ENCODE data around the gene WDR33. TPM values are rescaled to one million over a fixed set of nuclear protein-coding genes. Genes with fewer than 3 reads are reported as not detected.
A peak's percentile ranks its signal among the peaks of the same experiment; 100 is the strongest.

Gene WDR33
- total and polyA plus RNA-seq, 10 of the 15 experiments (the other 5 are each of a cell fraction or from before 2014, with no cell fraction given), result 29.2 to 73.8 (median 45.6) TPM

- TF ChIP-seq ATF2 (IDR thresholded peaks at IDR 0.05; ENCODE audit: low read length) (no peak), HDAC2 (IDR thresholded peaks at IDR 0.05) (no peak), SIN3A (IDR thresholded peaks at IDR 0.05; ENCODE audit: low read depth, low read length) (peak; percentile 66), RB1 (IDR thresholded peaks at IDR 0.05; ENCODE audit: borderline replicate concordance) (peak; percentile 96; the same call in 1 of the 2 replicates), SPI1 (IDR thresholded peaks at IDR 0.05; ENCODE audit: borderline replicate concordance, insufficient read depth, low read depth, low read length) (peak; percentile 50; the same call in 1 of the 2 replicates), NR2C2 (IDR thresholded peaks at IDR 0.05; ENCODE audit: borderline replicate concordance, control insufficient read depth, insufficient read length, low read depth) (no peak), PAX5 (IDR thresholded peaks at IDR 0.05; ENCODE audit: borderline replicate concordance, low read depth, low read length) (peak; percentile 92), ATF7 (IDR thresholded peaks at IDR 0.05; ENCODE audit: low read depth) (no peak), SUPT20H (IDR thresholded peaks at IDR 0.05; ENCODE audit: borderline replicate concordance, control insufficient read depth, low read depth, low read length) (no peak), CHD2 (IDR thresholded peaks at IDR 0.05; ENCODE audit: borderline replicate concordance, low read depth, low read length) (0 out of 2 replicates have a peak, but pooled peaks have one; percentile 23), RAD21 (IDR thresholded peaks at IDR 0.05; ENCODE audit: insufficient read depth, low read depth, low read length) (0 out of 2 replicates have a peak, but pooled peaks have one; percentile 1), POU2F2 (IDR thresholded peaks at IDR 0.05; ENCODE audit: borderline replicate concordance, low read depth, low read length) (peak; percentile 11; the same call in 1 of the 3 replicates), IRF3 (IDR thresholded peaks at IDR 0.05) (no peak), MYC (IDR thresholded peaks at IDR 0.05; ENCODE audit: insufficient read depth, insufficient read length, insufficient replicate concordance, low read length, severe bottlenecking) (peak; percentile 77), BCL3 (IDR thresholded peaks at IDR 0.05; ENCODE audit: borderline replicate concordance, insufficient read depth, low read depth, low read length, poor library complexity, severe bottlenecking) (no peak), POLR2AphosphoS5 (IDR thresholded peaks at IDR 0.05; ENCODE audit: low read length) (peak; percentile 64; the same call in 1 of the 2 replicates), JUND (IDR thresholded peaks at IDR 0.05; ENCODE audit: low read depth, low read length) (no peak), SIX5 (IDR thresholded peaks at IDR 0.05; ENCODE audit: low read depth, low read length, severe bottlenecking) (no peak), EZH2 (IDR thresholded peaks at IDR 0.05; ENCODE audit: borderline replicate concordance, control insufficient read depth, low read depth, low read length) (no peak), STAT3 (IDR thresholded peaks at IDR 0.05; ENCODE audit: low read depth, low read length) (no peak), NKRF (conservative IDR thresholded peaks at IDR 0.05) (peak; percentile 85), POLR2AphosphoS2 (IDR thresholded peaks at IDR 0.05; ENCODE audit: low read depth, low read length) (peak; percentile 28; the same call in 1 of the 2 replicates), ZNF24 (IDR thresholded peaks at IDR 0.05) (0 out of 2 replicates have a peak, but pooled peaks have one; percentile 43), TARDBP (IDR thresholded peaks at IDR 0.05; ENCODE audit: borderline replicate concordance) (0 out of 2 replicates have a peak, but pooled peaks have one; percentile 65)
Observed at GRCh38 chr2:127701651-127702394, 109.1 kb downstream of the WDR33 start (continued).
